Renal cortex interstitium (tissue), 11 donors: ENCODE results near the gene LILRB3. TPM values are rescaled to one million over a fixed set of nuclear protein-coding genes. Genes with fewer than 3 reads are reported as not detected.
"Not testable (repeated sequence)": the region's sequence is repeated elsewhere in the genome, so short reads cannot be mapped to it uniquely, and the experiment has no call there.

Source experiments
- DNase-seq, 11 donors: peaks; one replicate each; pipeline ENCODE4 v3.0.0-alpha.2; 2013; ENCODE audit warnings: low read depth in 9 of 11, low spot score in 4 of 11; ENCODE audit errors: extremely low read depth in 1 of 11
- polyA plus RNA-seq, 3 donors: library from polyadenylated mRNA; unstranded; fragments of 120-200 nt; gene quantifications; one replicate each; pipeline ENCODE4 v1.2.1, GENCODE V29; 2013; ENCODE audit not compliant: insufficient read length in 3 of 3

Gene LILRB3
- polyA plus RNA-seq, 3 donors, result 1.0 to 3.8 (median 1.5) TPM

DNA sequence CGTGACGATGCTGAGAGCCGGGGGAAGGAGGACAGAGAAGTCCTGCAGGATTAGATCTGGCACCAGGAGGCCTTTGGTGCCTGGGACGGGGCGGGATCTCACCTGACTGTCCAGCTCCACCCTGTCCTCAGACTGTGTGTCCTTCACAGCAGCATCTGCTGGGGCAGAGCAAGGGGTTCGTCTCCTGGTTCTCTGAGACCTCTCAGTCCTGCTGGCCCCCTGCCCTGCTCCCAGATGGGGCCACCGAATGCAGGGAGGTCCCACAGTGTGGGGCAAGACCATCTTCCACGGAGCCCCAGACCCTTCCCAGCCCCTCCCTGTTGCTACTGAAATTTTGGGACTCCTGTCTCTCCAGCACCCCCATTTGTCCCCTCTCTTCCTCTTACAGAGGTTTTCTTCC lies 4.5 kb downstream of the LILRB3 start:
- no peak for DNase-seq

DNA sequence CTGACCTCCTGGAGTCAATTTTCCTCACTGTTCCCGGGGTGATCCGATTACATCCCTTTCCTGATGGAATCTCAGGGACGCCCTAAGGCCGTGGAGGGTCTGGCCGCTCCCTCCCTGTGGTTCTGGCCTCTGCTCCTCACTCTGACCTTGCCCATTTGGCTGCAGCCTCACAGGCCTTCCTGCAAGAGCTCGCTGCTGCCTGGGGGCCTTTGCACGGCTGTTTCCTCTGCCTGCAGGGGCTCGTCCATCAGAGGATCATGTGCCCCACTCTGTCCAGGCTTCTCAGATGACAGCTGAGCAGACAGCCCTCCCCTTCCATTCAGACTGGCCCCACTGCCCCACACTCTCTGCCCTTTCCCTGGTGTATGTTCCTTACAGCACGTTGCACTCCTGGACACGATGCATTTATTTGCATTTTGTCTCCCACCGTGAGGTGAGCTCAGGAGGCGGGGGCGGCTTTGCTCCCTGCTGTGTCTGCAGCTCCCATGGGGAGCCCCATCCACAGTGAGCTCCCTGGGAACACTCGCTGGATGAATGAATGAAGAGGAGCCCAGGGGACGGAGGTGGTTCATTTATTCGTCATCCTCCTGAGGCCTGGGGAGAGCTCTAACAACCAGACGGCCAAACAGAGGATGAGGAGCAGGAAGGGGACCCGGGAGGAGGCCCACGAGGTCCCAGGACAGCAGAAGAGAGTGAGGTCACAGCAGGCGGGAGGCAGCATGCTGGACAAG lies 5.1 kb downstream of the LILRB3 start:
- DNase-seq, result not testable (repeated sequence)

DNA sequence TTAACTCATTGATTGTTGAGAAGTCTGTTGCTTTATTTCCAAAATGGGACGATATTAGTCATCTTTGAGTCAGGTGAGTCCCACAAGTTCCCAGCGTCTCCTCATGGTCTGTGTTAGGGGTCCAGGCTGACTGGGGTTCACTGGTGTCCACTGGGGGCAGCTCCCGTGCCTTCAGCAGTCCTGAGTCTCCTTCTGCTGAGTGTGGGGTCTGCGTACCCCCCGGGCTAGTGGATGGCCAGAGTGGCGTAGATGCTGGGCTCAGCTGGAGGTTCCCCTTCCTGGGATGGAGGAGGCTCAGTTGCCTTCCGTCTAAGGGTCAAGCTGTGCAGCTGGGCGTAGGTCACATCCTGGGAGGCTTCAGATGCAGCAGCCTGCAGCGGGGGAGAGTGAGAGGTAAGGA lies 5.9 kb downstream of the LILRB3 start:
- DNase-seq, result no peak

DNA sequence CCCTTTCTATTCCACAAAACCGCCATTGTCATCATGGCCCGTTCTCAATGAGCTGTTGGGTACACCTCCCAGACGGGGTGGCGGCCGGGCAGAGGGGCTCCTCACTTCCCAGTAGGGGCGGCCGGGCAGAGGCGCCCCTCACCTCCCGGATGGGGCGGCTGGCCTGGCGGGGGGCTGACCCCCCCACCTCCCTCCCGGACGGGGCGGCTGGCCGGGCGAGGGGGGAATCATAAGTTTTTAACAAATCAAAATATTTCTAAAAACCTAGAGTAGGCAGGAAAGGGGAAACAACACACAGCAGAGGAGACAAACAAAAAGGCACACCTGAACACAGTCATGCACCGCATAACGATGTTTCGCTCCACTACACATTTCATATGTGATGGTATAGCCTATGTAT lies 8.1 kb downstream of the LILRB3 start:
- not testable (repeated sequence) for DNase-seq

DNA sequence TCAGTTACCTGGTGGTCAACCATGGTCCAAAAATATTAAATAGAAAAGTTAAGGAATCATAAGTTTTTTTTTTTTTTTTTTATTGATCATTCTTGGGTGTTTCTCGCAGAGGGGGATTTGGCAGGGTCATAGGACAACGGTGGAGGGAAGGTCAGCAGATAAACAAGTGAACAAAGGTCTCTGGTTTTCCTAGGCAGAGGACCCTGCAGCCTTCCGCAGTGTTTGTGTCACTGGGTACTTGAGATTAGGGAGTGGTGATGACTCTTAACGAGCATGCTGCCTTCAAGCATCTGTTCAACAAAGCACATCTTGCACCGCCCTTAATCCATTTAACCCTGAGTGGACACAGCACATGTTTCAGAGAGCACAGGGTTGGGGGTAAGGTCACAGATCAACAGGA lies 8.6 kb downstream of the LILRB3 start:
- DNase-seq, result not testable (repeated sequence)

DNA sequence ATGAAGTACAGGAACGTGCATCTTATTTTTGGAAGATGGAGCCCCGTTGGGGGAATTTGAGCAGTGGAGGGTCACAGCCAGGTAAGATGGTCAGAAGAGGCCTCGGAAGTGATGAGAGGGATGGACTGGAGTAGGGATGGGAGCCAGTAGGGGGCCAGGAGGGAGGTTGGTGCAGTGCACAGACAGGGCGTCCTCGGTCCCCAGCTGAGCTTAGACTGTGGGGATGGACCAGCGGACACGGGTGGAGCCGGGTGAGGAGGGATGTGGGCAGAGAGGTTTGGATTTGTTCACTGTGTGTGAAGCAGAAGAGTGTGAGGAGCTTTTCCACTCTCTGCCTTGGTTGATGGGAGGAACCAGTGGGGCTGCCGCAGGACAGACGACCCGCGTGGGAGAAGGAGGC lies 11.6 kb downstream of the LILRB3 start:
- DNase-seq, result no peak

DNA sequence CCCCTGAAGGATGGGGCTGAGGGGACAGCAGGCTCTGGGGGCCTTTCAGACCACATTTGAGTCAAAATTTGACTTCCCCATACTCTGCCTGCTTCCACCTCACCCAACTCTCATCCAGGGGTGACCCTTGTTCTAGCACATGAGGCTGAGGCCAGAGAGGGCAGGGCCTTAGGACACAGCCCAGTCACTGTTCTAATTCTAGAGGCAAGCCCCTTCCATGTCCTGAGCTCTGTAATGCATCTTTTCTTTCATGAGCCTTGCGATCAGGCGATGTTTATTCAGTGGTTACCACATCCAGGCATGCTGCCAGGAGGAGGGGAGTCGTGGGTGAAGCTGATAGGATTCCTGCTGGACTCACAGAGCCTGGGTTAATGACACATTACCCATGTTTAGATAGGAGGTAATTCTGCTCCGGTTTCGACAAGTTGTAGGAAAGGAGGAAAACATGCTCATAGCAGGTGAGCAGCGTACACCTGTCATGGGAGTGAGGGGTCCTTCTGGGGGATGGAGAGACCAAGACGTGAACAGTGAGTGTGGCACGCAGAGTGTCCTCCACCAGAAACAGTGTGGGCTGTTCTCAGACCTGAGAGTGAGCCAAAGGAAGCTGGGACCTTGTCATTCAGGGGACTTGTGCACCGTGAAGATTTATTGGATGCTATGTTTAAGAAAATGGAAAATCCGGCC lies 12.9 kb downstream of the LILRB3 start:
- DNase-seq, result peak in 9 of 11 donors; percentile 64 to 89 (median 77)

DNA sequence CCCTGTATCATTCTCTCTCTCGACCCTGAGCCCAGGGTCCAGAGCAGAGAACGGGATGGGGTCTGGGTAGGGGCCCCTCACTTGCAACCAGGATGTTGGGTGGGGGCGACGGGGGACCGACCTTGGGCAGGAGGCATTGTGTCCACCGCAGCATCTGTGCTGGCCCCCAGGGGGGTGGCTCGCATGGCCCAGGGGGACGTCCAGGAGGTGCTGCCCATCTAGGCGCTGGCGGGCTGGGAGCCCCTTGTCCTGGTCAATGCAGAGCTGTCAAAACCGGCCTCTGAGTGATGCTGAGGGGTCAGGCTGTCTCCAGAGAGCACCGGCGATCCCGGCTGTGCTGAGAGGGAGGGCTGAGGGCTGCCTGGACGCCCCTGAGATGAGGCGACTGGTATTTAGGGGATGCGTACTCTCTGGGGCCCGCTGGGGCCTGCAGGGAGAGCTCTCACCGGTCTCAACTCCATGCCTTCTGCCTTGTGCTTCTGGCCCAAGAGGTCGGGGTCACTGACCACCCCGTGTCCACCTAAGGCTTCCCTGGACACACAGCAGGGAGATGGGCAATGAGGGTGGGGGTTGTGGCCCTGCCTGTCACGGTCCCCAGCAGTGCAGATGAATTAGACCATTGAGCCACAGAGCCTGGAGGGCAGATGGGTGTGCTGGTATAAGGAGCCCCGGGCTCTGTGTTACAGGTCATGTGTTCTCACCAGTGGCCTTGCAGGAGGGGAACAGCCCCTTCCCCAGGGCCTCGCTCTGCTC lies 13.6 kb downstream of the LILRB3 start:
- DNase-seq, result no peak

DNA sequence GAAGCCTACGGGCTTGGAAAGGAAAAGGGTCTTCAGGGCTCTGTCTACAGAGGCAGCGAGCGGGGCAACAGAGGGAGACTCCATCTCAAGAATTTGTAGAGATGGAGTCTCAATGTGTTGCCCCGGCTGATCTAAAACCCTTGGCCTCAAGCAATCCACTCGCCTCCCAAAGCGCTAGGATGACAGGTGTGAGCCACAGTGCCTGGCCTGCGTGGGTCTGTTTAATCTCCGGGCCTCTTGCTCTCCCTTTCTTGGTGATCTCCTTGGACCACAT lies 14.1 kb downstream of the LILRB3 start:
- DNase-seq, result no peak

DNA sequence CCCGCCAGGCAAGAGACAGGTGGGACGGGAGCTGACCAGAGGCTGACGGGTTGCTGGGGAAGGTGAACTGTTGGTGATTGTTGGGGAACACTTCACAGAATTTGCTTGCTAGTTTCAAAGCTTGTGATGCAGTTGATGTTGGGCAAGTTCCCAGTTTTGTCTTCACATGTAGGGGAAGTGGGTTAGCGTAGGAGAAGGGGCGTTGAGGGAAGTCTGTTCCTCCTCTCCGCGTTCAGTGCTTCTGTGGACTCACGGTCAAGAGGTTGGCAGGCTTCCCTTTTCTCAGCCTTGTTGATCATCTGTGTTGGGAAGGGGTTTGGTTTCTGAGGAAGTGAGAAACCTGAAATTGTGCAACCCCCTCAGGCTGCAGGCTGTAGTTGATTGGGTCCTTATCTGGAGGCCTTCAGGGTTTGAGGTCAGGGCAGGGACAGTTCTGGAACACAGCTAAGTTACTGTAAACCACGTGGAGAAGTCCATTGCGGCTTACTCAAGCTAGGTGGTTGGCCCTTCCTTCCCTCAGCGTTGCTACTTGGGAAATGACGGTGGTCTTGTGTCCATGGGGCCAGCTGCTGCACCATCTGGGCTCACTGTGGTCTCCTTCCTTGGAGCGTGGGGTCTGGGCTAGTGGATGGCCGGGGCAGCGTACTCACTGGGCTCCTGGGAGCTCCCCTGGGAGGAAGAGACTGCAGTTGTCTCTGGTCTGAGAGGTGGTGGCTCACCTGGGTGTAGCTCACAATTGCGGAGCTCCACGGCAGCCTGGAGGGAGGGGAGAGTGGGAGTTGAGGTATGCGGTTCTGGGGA lies 14.6 kb downstream of the LILRB3 start:
- no peak for DNase-seq

DNA sequence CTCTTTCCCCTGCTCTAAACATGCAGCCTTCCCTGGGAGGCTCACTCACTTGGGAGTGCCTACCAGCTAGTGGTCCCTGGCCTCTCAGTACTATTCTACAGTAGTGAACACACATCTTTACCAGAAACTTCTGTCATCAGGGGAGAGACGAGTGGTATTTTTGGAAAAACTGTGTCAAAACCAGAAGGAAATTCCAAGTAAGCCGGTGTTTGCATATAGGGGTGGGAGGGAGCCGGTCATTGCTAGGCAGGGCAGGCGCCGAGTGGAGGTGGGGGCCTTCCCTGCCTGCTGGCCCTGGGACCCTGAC lies 15.2 kb downstream of the LILRB3 start:
- DNase-seq, result no peak

DNA sequence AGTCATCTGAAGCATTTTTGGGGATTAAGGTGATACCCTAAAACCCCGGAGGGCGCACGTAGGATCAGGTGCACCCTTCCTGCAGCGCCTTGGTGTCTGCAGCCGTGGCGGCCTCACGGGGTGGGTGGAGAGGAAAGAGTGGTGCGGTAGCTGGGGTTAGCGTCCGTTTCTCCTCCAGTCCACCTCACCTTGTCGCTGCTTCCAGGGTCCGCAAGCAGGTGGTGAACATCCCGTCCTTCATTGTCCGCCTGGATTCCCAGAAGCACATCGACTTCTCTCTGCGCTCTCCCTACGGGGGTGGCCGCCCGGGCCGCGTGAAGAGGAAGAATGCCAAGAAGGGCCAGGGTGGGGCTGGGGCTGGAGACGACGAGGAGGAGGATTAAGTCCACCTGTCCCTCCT lies 15.6 kb downstream of the LILRB3 start:
- DNase-seq, result not testable (repeated sequence)

DNA sequence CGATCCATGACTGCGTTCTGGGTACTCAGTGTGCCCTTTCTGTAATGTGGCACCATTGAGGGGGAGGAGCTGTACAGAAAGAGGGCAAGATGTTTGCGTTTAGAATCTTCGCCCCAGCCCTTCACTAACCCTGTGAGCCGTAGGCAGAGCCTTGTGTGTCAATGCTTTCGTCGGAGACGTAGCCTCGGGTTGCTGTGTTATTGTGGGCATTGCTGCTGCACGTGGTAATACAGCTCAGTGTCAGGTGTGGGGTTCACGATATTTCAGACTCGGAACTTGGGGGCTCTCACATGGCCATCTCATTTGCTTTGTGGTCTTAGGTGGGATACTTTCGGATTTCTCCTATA lies 16.0 kb downstream of the LILRB3 start:
- DNase-seq, result no peak

DNA sequence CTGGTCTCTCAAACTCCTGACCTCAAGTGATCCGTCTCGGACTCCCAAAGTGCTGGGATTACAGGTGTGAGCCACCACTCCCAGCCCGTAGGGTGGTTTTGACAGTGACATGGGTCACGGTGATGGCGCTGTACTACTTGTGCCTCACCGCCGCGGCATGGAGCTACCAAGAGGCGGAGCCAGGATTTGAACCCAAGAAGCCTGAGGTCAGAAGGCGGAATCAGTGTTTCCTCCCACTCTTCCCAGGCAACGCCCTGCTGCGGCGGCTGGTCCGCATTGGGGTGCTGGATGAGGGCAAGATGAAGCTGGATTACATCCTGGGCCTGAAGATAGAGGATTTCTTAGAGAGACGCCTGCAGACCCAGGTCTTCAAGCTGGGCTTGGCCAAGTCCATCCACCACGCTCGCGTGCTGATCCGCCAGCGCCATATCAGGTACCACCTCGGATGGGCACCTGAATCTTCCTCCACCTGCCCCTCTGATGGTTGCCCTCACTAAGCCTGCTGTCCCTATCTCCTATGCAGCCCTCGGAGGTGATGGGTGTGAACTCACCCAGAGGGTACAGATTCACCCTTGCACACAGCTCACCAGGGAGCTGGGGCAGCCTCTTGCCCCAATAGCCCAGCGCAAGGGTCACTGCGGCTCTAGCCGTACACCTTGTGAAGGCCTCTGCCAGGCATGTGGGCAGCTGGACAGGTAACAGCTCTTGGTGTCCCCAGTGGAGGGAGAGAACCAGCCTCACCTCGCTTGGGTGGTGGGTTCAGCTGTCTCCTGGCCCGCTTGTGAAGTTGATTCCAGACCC lies 16.6 kb downstream of the LILRB3 start:
- DNase-seq, result no peak

DNA sequence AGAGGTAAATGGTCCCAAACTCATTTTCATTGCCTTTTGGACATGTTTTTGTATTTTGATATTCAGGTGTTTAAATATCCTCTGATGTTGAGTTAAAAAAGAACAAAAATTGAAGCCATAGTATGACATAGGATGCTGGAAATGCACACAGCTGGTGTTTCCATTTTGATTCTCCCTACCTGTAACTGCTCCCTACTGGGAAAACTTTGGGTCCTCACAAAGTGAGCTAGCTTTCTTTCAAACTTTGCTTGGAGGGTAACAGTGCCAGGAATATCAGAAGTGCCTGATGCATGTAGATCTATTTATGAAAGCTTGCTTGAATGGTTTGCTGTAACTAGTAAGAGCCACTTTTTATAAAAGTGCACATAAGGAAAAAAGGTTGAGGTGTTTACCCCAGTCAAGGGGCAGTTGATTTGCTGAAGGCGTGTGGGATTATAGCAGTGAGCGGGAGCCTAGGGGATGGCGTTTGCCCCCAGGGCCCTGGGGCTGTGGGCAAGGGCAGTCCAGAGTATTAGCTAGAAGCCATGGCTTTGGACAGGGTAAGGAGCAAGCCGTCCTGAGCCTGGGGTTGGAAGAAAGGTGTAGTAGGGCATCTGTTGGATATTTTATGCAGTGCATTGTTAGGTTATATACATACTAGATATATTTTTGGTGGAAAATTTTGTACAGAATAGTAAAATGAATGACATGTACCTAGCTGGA lies 17.9 kb downstream of the LILRB3 start:
- no peak for DNase-seq

DNA sequence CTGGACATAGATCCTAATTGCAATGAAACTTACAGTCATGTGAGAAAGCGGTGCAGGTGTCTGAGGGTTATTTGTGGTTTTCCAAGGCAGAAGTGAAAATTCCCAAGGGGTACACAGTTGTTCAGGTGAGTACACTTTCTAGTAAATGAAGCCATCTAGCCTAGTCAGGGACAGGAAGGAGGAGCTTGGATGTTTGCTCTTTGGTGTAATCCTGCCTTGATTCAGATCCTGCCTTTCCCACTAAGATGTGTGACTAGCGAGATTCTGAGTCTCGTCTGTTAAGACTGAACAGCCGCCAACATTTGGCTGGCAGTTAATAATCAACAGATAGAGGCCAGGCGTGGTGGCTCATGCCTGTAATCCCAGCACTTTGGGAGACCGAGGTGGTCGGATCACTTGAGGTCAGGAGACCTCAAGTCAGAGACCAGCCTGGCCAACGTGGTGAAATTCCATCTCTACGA lies 19.6 kb downstream of the LILRB3 start:
- no peak for DNase-seq

DNA sequence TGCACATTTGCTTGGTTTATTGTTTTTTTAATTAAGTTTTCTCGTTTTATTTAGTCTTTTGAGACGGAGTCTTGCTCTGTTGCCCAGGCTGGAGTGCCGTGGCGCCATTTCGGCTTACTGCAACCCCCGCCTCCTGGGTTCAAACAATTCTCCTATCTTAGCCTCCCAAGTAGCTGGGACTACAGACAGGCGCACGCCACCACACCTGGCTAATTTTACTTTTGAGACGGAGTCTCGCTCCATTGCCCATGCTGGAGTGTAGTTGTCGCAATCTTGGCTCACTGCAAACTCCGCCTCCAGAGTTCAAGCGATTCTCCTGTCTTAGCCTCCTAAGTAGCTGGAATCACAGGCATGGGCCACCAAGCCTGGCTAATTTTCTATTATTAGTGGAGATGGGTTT lies 20.8 kb downstream of the LILRB3 start:
- no peak for DNase-seq

DNA sequence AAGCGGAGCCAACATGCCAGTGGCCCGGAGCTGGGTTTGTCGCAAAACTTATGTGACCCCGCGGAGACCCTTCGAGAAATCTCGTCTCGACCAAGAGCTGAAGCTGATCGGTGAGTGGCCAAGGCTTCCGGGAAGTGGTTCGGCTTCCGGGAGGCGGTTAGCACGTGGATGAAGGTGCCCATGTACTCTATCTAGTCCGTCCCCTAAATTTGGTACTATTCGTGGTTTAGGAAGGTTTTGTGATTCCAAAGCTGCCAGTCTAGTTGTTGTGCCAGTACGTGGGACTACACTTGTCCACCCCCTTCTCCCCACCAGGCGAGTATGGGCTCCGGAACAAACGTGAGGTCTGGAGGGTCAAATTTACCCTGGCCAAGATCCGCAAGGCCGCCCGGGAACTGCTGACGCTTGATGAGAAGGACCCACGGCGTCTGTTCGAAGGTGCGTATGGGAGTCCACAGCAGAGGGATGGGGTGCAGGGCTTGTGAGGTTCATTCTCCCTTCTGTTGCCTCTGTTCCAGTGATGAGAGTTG lies 21.6 kb downstream of the LILRB3 start:
- DNase-seq, result no peak
